ENCODE data around the gene BPIFB2. TPM values are rescaled to one million over a fixed set of nuclear protein-coding genes. Genes with fewer than 3 reads are reported as not detected.

The BPIFB2 gene
- total and polyA plus RNA-seq, 2 donors = not detected

DNA sequence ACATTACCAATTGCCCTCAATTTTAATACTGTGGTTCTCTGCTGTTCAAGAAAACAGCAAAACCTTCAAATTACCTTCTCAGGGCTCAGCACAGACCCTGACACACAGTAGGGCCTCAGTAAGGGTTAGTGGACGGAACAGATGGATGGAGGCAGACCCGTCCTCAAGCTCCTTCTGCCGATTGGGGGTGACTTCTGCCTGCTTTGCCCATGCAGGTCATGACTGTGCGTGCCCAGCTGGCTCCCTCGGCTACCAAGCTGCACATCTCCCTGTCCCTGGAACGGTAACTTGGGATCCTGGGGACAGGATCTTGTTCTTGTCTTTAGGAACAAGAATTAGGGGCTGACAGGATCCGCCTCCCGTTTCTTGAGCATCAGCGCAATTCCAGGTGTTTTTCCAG is 62.2 kb downstream of the BPIFB2 start:
- H3K27ac ChIP-seq (ENCODE audit: low read depth) = no peak overlapping the region
- no peaks in the 10 kb centered on the region for H3K36me3 ChIP-seq (ENCODE audit: insufficient read depth)
- WGBS = 84% methylated on average over 9 of the region's 9 CpGs
- no peak for DNase-seq (ENCODE audit: extremely low spot score)
- H3K4me1 ChIP-seq (ENCODE audit: insufficient read depth) = no peaks in the 10 kb centered on the region
- H3K4me3 ChIP-seq (ENCODE audit: low read depth, low read length) = no peak overlapping the region

DNA sequence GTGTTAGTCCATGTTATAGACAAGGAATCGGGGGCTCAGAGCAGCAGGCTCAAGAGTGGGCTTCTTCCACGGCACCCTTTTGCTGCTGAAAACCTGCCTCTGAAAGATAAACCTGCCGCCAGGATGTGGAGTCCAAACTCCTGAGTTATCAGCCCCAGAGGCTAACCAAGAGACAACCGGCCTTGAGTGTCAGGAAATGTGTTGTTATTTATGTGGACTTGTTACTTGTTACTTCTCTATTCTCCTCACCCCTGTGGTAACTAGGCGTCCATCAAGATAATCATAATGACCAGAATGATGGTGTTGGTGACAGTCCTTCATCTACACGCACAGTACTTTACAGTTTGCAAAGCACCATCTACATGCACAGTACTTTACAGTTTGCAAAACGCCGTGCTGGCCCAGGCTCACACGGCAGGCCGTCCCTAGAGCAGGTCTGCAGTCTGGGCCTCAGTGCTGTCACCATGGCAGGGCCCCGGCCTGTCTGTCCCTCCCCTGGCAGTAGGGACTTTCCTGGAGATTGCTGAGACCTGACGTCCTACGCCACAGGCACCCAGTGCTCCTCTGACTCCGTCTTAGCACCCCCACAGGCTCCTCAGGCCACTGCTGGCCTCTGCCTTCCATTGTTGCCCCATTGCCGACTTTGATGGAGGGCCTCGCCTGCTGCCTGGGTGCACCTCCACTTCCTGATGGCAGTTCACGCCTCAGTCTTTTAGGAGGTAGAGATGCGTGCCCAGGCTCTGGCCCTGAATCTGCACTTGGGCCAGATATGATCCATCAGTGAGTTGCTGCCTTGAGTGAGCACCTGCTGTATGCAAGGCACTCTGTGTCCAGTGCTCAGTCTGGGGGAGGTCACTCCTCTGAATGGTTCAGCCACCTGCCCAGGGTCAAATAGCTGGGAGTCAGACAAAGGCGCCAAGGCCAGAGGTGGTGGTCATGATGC is 62.9 kb downstream of the BPIFB2 start:
- Histone ChIP-seq H3K36me3 (ENCODE audit: insufficient read depth) (no peaks in the 10 kb centered on the region), H3K4me1 (ENCODE audit: insufficient read depth) (no peaks in the 10 kb centered on the region), H3K27ac (ENCODE audit: low read depth) (no peak overlapping the region), H3K4me3 (ENCODE audit: low read depth, low read length) (no peak overlapping the region)
- 78% methylated on average over 19 of the region's 19 CpGs for WGBS
- no peak for DNase-seq (ENCODE audit: extremely low spot score)

DNA sequence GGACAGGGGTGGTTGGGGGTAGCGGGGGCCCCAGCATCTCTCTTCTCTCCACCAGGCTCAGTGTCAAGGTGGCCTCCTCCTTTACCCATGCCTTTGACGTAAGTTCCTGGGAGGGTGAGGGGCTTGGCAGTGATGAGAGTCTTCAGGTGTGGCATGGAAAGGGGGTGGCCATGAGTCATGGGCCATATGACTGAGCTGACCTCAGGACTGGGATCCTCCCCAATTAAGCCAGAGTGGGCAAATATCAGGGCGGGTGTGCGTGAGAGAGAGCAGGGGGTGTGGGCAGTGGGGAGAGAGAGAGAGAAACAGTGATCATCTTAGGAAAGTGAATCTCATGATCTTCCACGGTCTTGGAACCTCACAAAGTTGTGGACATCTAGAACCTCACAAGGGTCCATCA is 63.7 kb downstream of the BPIFB2 start:
- Histone ChIP-seq H3K27ac (ENCODE audit: low read depth) (no peak overlapping the region), H3K4me1 (ENCODE audit: insufficient read depth) (no peaks in the 10 kb centered on the region), H3K36me3 (ENCODE audit: insufficient read depth) (no peaks in the 10 kb centered on the region), H3K4me3 (ENCODE audit: low read depth, low read length) (no peak overlapping the region)
- WGBS = 86% methylated on average over 5 of the region's 5 CpGs
- no peak for DNase-seq (ENCODE audit: extremely low spot score)

DNA sequence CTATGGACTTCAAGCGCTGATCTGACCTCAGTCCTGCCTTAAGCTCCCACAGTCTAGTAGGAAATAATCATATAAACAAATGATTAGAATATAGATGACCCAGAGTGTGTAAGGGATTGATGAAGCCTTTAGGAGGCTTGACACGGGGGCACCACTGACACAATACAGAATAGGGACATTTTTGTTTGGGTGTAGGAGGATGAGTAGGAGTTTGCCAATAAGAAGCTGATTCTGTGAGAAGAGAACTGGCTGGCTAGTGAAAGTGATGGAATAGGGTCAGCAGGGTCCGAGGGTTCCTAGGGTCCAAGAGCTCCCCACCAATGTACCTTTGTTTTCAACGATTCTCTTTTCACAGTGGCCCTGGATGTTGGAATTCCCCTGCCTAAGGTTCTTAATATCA is 64.9 kb downstream of the BPIFB2 start:
- no peak overlapping the region for H3K4me3 ChIP-seq (ENCODE audit: low read depth, low read length)
- H3K27ac ChIP-seq (ENCODE audit: low read depth) = no peak overlapping the region
- no peak for DNase-seq (ENCODE audit: extremely low spot score)
- no peaks in the 10 kb centered on the region for H3K4me1 ChIP-seq (ENCODE audit: insufficient read depth)
- 94% methylated on average over 4 of the region's 4 CpGs for WGBS
- H3K36me3 ChIP-seq (ENCODE audit: insufficient read depth) = no peaks in the 10 kb centered on the region

DNA sequence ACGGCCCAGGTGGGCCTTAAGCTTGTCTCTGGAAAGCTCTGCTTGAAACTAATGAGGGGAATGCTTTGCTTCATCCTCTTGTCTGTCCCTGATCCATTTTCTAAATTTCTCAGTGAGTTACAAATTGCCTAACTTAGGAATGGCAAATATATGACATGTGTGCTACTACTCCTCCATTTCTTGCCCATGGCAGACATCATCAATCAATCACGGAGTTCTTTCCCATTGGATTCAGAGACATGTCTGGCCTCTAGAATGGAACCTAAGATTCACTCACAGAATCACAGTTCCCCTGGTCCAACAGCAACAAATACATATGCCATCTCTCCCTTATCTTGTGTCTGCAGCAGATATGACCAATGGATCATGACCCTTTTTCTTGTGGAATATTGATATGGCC is 65.3 kb downstream of the BPIFB2 start:
- 87% methylated on average over 2 of the region's 2 CpGs for WGBS
- Histone ChIP-seq H3K36me3 (ENCODE audit: insufficient read depth) (no peaks in the 10 kb centered on the region), H3K27ac (ENCODE audit: low read depth) (no peak overlapping the region), H3K4me1 (ENCODE audit: insufficient read depth) (no peaks in the 10 kb centered on the region), H3K4me3 (ENCODE audit: low read depth, low read length) (no peak overlapping the region)
- no peak for DNase-seq (ENCODE audit: extremely low spot score)

Other genes with a start within 250 kb of the BPIFB2 start
- gene DNMT3B, start 245.3 kb upstream of the BPIFB2 start, total RNA-seq = 2.4 TPM
- 1.0 TPM for gene DNMT3B, start 245.3 kb upstream of the BPIFB2 start, polyA plus RNA-seq
- gene MAPRE1, start 187.8 kb upstream of the BPIFB2 start, total RNA-seq = 86.5 TPM
- 84.7 TPM for gene MAPRE1, start 187.8 kb upstream of the BPIFB2 start, polyA plus RNA-seq
- 0.95 TPM for gene EFCAB8, start 148.8 kb upstream of the BPIFB2 start, total RNA-seq
- 0.11 TPM for gene EFCAB8, start 148.8 kb upstream of the BPIFB2 start, polyA plus RNA-seq
- gene SUN5, start 3.3 kb upstream of the BPIFB2 start, total RNA-seq = not detected
- not detected for gene SUN5, start 3.3 kb upstream of the BPIFB2 start, polyA plus RNA-seq
- gene BPIFB6, start 23.9 kb downstream of the BPIFB2 start, total RNA-seq = not detected
- gene BPIFB6, start 23.9 kb downstream of the BPIFB2 start, polyA plus RNA-seq = not detected
- gene BPIFB3, start 46.2 kb downstream of the BPIFB2 start, total RNA-seq = not detected
- not detected for gene BPIFB3, start 46.2 kb downstream of the BPIFB2 start, polyA plus RNA-seq
- gene BPIFB4, start 71.9 kb downstream of the BPIFB2 start, total RNA-seq = not detected
- 0.06 TPM for gene BPIFB4, start 71.9 kb downstream of the BPIFB2 start, polyA plus RNA-seq
- gene BPIFA2, start 160.5 kb downstream of the BPIFB2 start, total RNA-seq = not detected
- gene BPIFA2, start 160.5 kb downstream of the BPIFB2 start, polyA plus RNA-seq = not detected
- gene BPIFA3, start 209.6 kb downstream of the BPIFB2 start, total RNA-seq = not detected
- gene BPIFA3, start 209.6 kb downstream of the BPIFB2 start, polyA plus RNA-seq = not detected
- not detected for gene BPIFA1, start 228.3 kb downstream of the BPIFB2 start, total RNA-seq
- gene BPIFA1, start 228.3 kb downstream of the BPIFB2 start, polyA plus RNA-seq = not detected

Data from urinary bladder (tissue), 4 donors.